ENCODE results near the gene YY1. TPM values are rescaled to one million over a fixed set of nuclear protein-coding genes. Genes with fewer than 3 reads are reported as not detected.

YY1 gene
- total and polyA plus RNA-seq, 2 donors (not counting 1 experiment from before 2014, with no cell fraction given) = 40.8 to 41.9 TPM

- H3K4me2 ChIP-seq (ENCODE audit: extremely low read depth, insufficient read depth, low read length) = no peak overlapping the region
- H3K4me3 ChIP-seq (replicated peaks in 1 of 4; ENCODE audit: control extremely low read depth in 1 of 4, insufficient read depth in 1 of 4, low read depth in 3 of 4, low read length in 4 of 4) = no peak overlapping the region
- H3K36me3 ChIP-seq (ENCODE audit: control insufficient read depth, insufficient read depth, low read length) = no peaks in the 10 kb centered on the region
- no peaks in the 10 kb centered on the region for H3K27me3 ChIP-seq (ENCODE audit: control insufficient read depth, insufficient read depth, low read length)
- H3K9me3 ChIP-seq (ENCODE audit: control insufficient read depth, insufficient read depth, low read depth, low read length) = no peaks in the 10 kb centered on the region
- H4K20me1 ChIP-seq (ENCODE audit: control insufficient read depth, extremely low read depth, insufficient read depth, low read length) = no peaks in the 10 kb centered on the region
- no peak overlapping the region for H2AFZ ChIP-seq (ENCODE audit: low read length)
- no peak overlapping the region for H3K9ac ChIP-seq (ENCODE audit: insufficient read depth, low read length)
- no peaks in the 10 kb centered on the region for H3K79me2 ChIP-seq (ENCODE audit: control insufficient read depth, insufficient read depth, low read length)
- no peak for DNase-seq (ENCODE audit: low read depth in 2 of 2)
- no peaks in the 10 kb centered on the region for H3K4me1 ChIP-seq (ENCODE audit: control insufficient read depth, extremely low read depth, insufficient read depth, low read length)
- TF ChIP-seq EZH2 (IDR thresholded peaks at IDR 0.05; ENCODE audit: low read length, missing control alignments) = no peak
- TF ChIP-seq CTCF (conservative IDR thresholded peaks at IDR 0.05 in 1 of 2, IDR thresholded peaks at IDR 0.05 in 1 of 2; ENCODE audit: low read depth in 1 of 2, low read length in 2 of 2) = no peak
- H3K27ac ChIP-seq (ENCODE audit: insufficient read depth, low read length) = no peak overlapping the region
Measured at GRCh38 chr14:100313464-100314230, 74.7 kb downstream of the YY1 start.

- Histone ChIP-seq H3K4me2 (ENCODE audit: extremely low read depth, insufficient read depth, low read length) (no peak overlapping the region), H4K20me1 (ENCODE audit: control insufficient read depth, extremely low read depth, insufficient read depth, low read length) (no peaks in the 10 kb centered on the region), H3K4me1 (ENCODE audit: control insufficient read depth, extremely low read depth, insufficient read depth, low read length) (no peaks in the 10 kb centered on the region), H3K27me3 (ENCODE audit: control insufficient read depth, insufficient read depth, low read length) (no peaks in the 10 kb centered on the region), H3K36me3 (ENCODE audit: control insufficient read depth, insufficient read depth, low read length) (no peaks in the 10 kb centered on the region), H3K9me3 (ENCODE audit: control insufficient read depth, insufficient read depth, low read depth, low read length) (no peaks in the 10 kb centered on the region), H3K9ac (ENCODE audit: insufficient read depth, low read length) (no peak overlapping the region), H3K4me3 (replicated peaks in 1 of 4; ENCODE audit: control extremely low read depth in 1 of 4, insufficient read depth in 1 of 4, low read depth in 3 of 4, low read length in 4 of 4) (no peak overlapping the region), H3K79me2 (ENCODE audit: control insufficient read depth, insufficient read depth, low read length) (no peaks in the 10 kb centered on the region), H3K27ac (ENCODE audit: insufficient read depth, low read length) (no peak overlapping the region), H2AFZ (ENCODE audit: low read length) (no peak overlapping the region)
- no peak for TF ChIP-seq EZH2 (IDR thresholded peaks at IDR 0.05; ENCODE audit: low read length, missing control alignments)
- DNase-seq (ENCODE audit: low read depth in 2 of 2) = no peak
Measured at GRCh38 chr14:100314724-100315123, 75.8 kb downstream of the YY1 start.

- no peaks in the 10 kb centered on the region for H3K27me3 ChIP-seq (ENCODE audit: control insufficient read depth, insufficient read depth, low read length)
- H2AFZ ChIP-seq (ENCODE audit: low read length) = no peak overlapping the region
- H3K79me2 ChIP-seq (ENCODE audit: control insufficient read depth, insufficient read depth, low read length) = no peaks in the 10 kb centered on the region
- no peaks in the 10 kb centered on the region for H4K20me1 ChIP-seq (ENCODE audit: control insufficient read depth, extremely low read depth, insufficient read depth, low read length)
- no peaks in the 10 kb centered on the region for H3K36me3 ChIP-seq (ENCODE audit: control insufficient read depth, insufficient read depth, low read length)
- no peak overlapping the region for H3K27ac ChIP-seq (ENCODE audit: insufficient read depth, low read length)
- no peak for DNase-seq (ENCODE audit: low read depth in 2 of 2)
- TF ChIP-seq CTCF (conservative IDR thresholded peaks at IDR 0.05 in 1 of 2, IDR thresholded peaks at IDR 0.05 in 1 of 2; ENCODE audit: low read depth in 1 of 2, low read length in 2 of 2) (no peak), EZH2 (IDR thresholded peaks at IDR 0.05; ENCODE audit: low read length, missing control alignments) (no peak)
- H3K4me3 ChIP-seq (replicated peaks in 1 of 4; ENCODE audit: control extremely low read depth in 1 of 4, insufficient read depth in 1 of 4, low read depth in 3 of 4, low read length in 4 of 4) = no peak overlapping the region
- H3K4me1 ChIP-seq (ENCODE audit: control insufficient read depth, extremely low read depth, insufficient read depth, low read length) = no peaks in the 10 kb centered on the region
- no peaks in the 10 kb centered on the region for H3K9me3 ChIP-seq (ENCODE audit: control insufficient read depth, insufficient read depth, low read depth, low read length)
- no peak overlapping the region for H3K4me2 ChIP-seq (ENCODE audit: extremely low read depth, insufficient read depth, low read length)
- H3K9ac ChIP-seq (ENCODE audit: insufficient read depth, low read length) = no peak overlapping the region
Measured at GRCh38 chr14:100317389-100317788, 78.4 kb downstream of the YY1 start.
